Gastrocnemius medialis (tissue), 4 donors: ENCODE data around the gene FUT7. TPM values are rescaled to one million over a fixed set of nuclear protein-coding genes. Genes with fewer than 3 reads are reported as not detected.

Experiments
- ATAC-seq, 2 donors: fragments of 150-250 bp; one replicate each; pipeline ENCODE4 v1.9.1; 2016
- DNase-seq, 2 donors: peaks; one replicate each; pipeline ENCODE4 v3.0.0-alpha.2; 2019
- H3K27ac ChIP-seq, 4 donors: fragments of 200-600 bp; sonication (generic); 1 replicate in 1 of 4; 2 replicates in 3 of 4; pipeline ENCODE4 v1.5.1; 2016 to 2018; ENCODE audit warnings: mild to moderate bottlenecking in 2 of 4, moderate library complexity in 1 of 4
- H3K27me3 ChIP-seq, 3 donors: fragments of 200-600 bp; sonication (generic) in 2 of 3; 1 replicate in 1 of 3; 2 replicates in 2 of 3; pipeline versions ENCODE4 v1.5.1 to v1.6.0; 2016 to 2019; ENCODE audit warnings: mild to moderate bottlenecking in 1 of 3, moderate library complexity in 1 of 3
- H3K36me3 ChIP-seq, 2 donors: fragments of 200-600 bp; sonication (generic) in 1 of 2; one replicate each; pipeline ENCODE4 v1.5.1; 2017 to 2018
- H3K4me1 ChIP-seq, 2 donors: fragments of 200-600 bp; sonication (generic) in 1 of 2; one replicate each; pipeline ENCODE4 v1.5.1; 2016 to 2017; ENCODE audit warnings: mild to moderate bottlenecking in 2 of 2
- H3K4me3 ChIP-seq, 4 donors: fragments of 200-600 bp; sonication (generic) in 3 of 4; 1 replicate in 1 of 4; 2 replicates in 3 of 4; pipeline ENCODE4 v1.5.1; 2016 to 2019; ENCODE audit warnings: mild to moderate bottlenecking in 2 of 4
- H3K9me3 ChIP-seq, 3 donors: fragments of 200-600 bp; sonication (generic) in 2 of 3; 1 replicate in 1 of 3; 2 replicates in 2 of 3; pipeline ENCODE4 v1.5.1; 2016 to 2019
- POLR2A ChIP-seq, 2 donors: fragments of 450-650 bp; IDR thresholded peaks; one replicate each; pipeline ENCODE4 v1.6.1; 2017; ENCODE audit warnings: antibody characterized with exemption in 2 of 2, mild to moderate bottlenecking in 2 of 2, moderate library complexity in 2 of 2
- in situ Hi-C, 4 donors: fragments of 200-750 bp; cut with MboI; loops; one replicate each; pipeline versions ENCODE4 v1.15.0 to v1.8.0; 2017; ENCODE audit warnings: low sequenced_read_pairs in 4 of 4
- intact Hi-C: fragments of 100-400 bp; cut with DNase I; formaldehyde crosslinking; loops from one replicate; pipeline ENCODE4 v1.15.1; 2023; ENCODE audit warnings: low total_unique reads
- total RNA-seq, 4 donors: library from RNA; depleted of rRNA; stranded (reverse); fragments of >200 nt; gene quantifications; one replicate each; pipeline versions ENCODE4 v1.1.0 to v1.2.3, GENCODE V29; 2016
- TF ChIP-seq, protein P1 (sequence below), 5 experiments: fragments of 450-650 bp in 3 of 5; fragments of 200-600 bp in 2 of 5; sonication (generic) in 2 of 5; IDR thresholded peaks in 4 of 5; conservative IDR thresholded peaks in 1 of 5; 1 replicate in 4 of 5; 2 replicates in 1 of 5; pipeline ENCODE4 v1.5.1; 2016 to 2019; ENCODE audit warnings: antibody characterized with exemption in 5 of 5, mild to moderate bottlenecking in 3 of 5, moderate library complexity in 3 of 5

Gene FUT7
- total RNA-seq, 4 donors from 2014 or later, result not detected

GRCh38 chr9:137074657-137075274, 42.9 kb upstream of the FUT7 start:
- ATAC-seq (no peak), DNase-seq (no peak)
- in situ Hi-C loops (no loop called here), intact Hi-C loops (no loop called here)
- TF ChIP-seq, protein P1, sequence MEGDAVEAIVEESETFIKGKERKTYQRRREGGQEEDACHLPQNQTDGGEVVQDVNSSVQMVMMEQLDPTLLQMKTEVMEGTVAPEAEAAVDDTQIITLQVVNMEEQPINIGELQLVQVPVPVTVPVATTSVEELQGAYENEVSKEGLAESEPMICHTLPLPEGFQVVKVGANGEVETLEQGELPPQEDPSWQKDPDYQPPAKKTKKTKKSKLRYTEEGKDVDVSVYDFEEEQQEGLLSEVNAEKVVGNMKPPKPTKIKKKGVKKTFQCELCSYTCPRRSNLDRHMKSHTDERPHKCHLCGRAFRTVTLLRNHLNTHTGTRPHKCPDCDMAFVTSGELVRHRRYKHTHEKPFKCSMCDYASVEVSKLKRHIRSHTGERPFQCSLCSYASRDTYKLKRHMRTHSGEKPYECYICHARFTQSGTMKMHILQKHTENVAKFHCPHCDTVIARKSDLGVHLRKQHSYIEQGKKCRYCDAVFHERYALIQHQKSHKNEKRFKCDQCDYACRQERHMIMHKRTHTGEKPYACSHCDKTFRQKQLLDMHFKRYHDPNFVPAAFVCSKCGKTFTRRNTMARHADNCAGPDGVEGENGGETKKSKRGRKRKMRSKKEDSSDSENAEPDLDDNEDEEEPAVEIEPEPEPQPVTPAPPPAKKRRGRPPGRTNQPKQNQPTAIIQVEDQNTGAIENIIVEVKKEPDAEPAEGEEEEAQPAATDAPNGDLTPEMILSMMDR (IDR thresholded peaks at IDR 0.05 in 4 of 5, conservative IDR thresholded peaks at IDR 0.05 in 1 of 5), result no peak
- TF ChIP-seq POLR2A (IDR thresholded peaks at IDR 0.05), result no peak
- H3K27me3 ChIP-seq, result peaks cover 0 to 3% (median 0%) of the 10 kb centered on the region in 3 donors
- H3K4me3 ChIP-seq, result no peak overlapping the region
- no peak overlapping the region for H3K27ac ChIP-seq
- no peaks in the 10 kb centered on the region for H3K9me3 ChIP-seq
- peaks cover 9 to 20% of the 10 kb centered on the region in 2 donors for H3K4me1 ChIP-seq
- no peaks in the 10 kb centered on the region for H3K36me3 ChIP-seq

DNA sequence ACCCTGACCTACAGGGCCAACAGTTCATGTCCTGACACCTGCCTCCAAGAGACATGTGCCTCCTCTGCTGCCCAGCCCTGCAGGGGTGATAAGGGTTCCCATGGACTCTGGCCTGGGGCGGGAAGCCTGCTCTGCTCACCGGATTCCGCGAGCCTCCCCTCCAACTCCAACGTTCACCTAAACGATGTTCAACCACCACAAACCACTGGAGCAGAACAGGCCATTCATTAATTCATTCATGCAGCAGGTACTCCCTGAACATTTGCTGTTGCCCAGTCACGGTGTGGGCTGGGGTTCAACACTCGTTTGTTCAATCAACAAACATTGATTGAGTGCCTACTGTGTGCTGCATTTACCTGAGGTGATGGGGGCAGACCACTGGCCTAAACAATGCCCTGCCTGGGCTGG, 42.1 kb upstream of the FUT7 start:
- no peaks in the 10 kb centered on the region for H3K36me3 ChIP-seq
- DNase-seq, result no peak
- in situ Hi-C loops, result no loop called here
- no peak overlapping the region for H3K27ac ChIP-seq
- ATAC-seq, result no peak
- H3K4me3 ChIP-seq, result no peak overlapping the region
- peaks cover 9 to 20% of the 10 kb centered on the region in 2 donors for H3K4me1 ChIP-seq
- H3K27me3 ChIP-seq, result peaks cover 3 to 7% (median 5%) of the 10 kb centered on the region in 3 donors
- intact Hi-C loops, result no loop called here
- H3K9me3 ChIP-seq, result no peaks in the 10 kb centered on the region
- no peak for TF ChIP-seq POLR2A (IDR thresholded peaks at IDR 0.05)
- TF ChIP-seq, protein P1 (IDR thresholded peaks at IDR 0.05 in 4 of 5, conservative IDR thresholded peaks at IDR 0.05 in 1 of 5), result no peak

DNA sequence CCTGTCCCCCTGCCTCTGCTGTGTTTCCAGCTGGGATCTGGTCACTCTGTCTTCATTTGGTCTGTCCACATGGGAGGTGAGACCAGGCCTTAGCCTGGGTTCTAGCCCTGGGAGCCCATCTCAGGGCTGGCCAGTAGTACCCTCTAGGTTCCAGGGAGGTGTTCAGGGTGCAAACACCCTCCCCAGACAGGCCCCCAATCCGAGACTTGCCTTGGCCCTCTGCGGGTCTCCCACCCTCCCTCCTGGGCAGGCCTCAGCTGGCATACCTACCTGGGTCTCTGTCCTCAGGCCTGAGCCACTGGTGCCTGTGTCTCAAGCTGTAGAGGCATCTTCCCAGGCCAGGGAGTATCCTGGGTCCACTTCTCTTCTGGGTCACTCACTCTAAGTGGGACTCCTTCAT, 39.4 kb upstream of the FUT7 start:
- peak overlapping the region in 2 of 4 donors; percentile 71 to 75 for H3K27ac ChIP-seq
- TF ChIP-seq, protein P1 (IDR thresholded peaks at IDR 0.05 in 4 of 5, conservative IDR thresholded peaks at IDR 0.05 in 1 of 5), result no peak
- TF ChIP-seq POLR2A (IDR thresholded peaks at IDR 0.05), result no peak
- no peak for ATAC-seq
- no peak for DNase-seq
- H3K4me1 ChIP-seq, result peaks cover 9% of the 10 kb centered on the region in 2 donors
- in situ Hi-C loops (no loop called here), intact Hi-C loops (no loop called here)
- H3K9me3 ChIP-seq, result no peaks in the 10 kb centered on the region
- no peaks in the 10 kb centered on the region for H3K36me3 ChIP-seq
- peak overlapping the region in 1 of 4 donors; percentile 51 for H3K4me3 ChIP-seq
- peaks cover 0 to 11% (median 5%) of the 10 kb centered on the region in 3 donors for H3K27me3 ChIP-seq

DNA sequence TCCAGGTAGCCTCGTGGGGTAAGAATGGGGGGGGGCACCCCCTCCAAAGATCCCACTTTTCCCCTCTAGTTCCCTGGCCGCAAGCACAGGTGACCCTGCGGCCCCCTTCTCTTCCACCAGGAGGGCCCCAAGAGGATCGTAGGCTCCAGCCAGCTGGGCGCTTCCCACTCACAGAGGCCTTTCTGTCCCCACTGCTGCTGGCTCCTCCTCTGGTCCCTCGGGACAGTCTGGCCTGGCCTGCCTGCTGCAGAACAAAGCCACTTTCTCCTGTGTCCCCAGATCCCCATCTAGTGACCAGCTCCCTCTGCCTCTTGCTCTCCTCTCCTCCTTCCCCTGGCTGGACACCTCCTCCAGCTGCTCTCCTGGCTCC, 39.0 kb upstream of the FUT7 start:
- ATAC-seq (peak; percentile 24 to 28), DNase-seq (no peak)
- peaks cover 0 to 11% (median 5%) of the 10 kb centered on the region in 3 donors for H3K27me3 ChIP-seq
- TF ChIP-seq, protein P1 (IDR thresholded peaks at IDR 0.05 in 4 of 5, conservative IDR thresholded peaks at IDR 0.05 in 1 of 5), result no peak
- TF ChIP-seq POLR2A (IDR thresholded peaks at IDR 0.05), result no peak
- intact Hi-C loops, result no loop called here
- H3K9me3 ChIP-seq, result no peaks in the 10 kb centered on the region
- H3K36me3 ChIP-seq, result no peaks in the 10 kb centered on the region
- peaks cover 9% of the 10 kb centered on the region in 2 donors for H3K4me1 ChIP-seq
- peak overlapping the region; percentile 55 to 75 (median 70) for H3K27ac ChIP-seq
- in situ Hi-C loops, result no loop called here
- peak overlapping the region; percentile 43 to 67 (median 56) for H3K4me3 ChIP-seq
